ENCODE measurements around the gene MACROD2.

MACROD2 gene

DNA sequence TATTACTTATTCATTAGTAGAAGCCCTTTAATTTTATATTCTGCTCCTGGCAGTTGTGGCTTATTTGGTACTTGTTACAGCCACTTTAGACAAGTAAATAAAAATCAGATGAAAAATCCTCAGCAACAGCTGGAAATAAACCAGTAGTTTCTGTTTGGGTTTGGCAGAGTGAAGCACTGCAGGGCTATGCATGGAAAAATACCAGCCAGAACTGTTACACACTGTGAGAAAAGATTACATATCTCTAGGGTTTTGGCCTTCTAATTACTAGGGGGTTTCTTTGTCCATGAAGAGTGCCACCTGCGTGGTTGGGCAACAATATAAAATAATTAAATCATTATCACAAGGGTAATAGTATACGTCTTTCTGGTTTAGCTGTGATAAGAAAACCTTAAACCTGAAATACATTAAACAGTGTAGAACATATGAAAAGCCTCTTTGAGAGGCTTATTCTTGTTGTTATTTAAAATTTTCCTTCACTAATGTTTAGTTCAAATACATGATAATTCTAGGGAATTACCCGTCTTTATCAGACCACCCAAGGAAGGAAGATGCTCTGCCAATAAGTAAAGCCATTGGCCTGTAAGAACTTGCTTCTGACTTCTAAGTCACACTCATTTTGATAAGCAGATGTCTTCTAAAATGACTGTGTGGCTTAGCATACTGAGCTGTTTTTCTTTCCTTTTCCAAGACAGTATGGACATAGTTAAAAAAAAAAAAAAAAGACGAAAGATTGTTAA lies 662.1 kb downstream of the MACROD2 start:
- H3K4me3 ChIP-seq (ENCODE audit: low read depth, low read length) = no peak overlapping the region
- TF ChIP-seq, protein P1, sequence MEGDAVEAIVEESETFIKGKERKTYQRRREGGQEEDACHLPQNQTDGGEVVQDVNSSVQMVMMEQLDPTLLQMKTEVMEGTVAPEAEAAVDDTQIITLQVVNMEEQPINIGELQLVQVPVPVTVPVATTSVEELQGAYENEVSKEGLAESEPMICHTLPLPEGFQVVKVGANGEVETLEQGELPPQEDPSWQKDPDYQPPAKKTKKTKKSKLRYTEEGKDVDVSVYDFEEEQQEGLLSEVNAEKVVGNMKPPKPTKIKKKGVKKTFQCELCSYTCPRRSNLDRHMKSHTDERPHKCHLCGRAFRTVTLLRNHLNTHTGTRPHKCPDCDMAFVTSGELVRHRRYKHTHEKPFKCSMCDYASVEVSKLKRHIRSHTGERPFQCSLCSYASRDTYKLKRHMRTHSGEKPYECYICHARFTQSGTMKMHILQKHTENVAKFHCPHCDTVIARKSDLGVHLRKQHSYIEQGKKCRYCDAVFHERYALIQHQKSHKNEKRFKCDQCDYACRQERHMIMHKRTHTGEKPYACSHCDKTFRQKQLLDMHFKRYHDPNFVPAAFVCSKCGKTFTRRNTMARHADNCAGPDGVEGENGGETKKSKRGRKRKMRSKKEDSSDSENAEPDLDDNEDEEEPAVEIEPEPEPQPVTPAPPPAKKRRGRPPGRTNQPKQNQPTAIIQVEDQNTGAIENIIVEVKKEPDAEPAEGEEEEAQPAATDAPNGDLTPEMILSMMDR (IDR thresholded peaks at IDR 0.05; ENCODE audit: borderline replicate concordance, insufficient read depth, low read depth, low read length) = no peak

GRCh38 chr20:14664101-14664500 lies 668.8 kb downstream of the MACROD2 start:
- TF ChIP-seq, protein P1 (IDR thresholded peaks at IDR 0.05; ENCODE audit: borderline replicate concordance, insufficient read depth, low read depth, low read length) = no peak

GRCh38 chr20:14666696-14667095 lies 671.4 kb downstream of the MACROD2 start:
- H3K4me3 ChIP-seq (ENCODE audit: low read depth, low read length) = no peak overlapping the region
- TF ChIP-seq, protein P1 (IDR thresholded peaks at IDR 0.05; ENCODE audit: borderline replicate concordance, insufficient read depth, low read depth, low read length) = no peak

More at GRCh38 chr20:14664101-14664500, 668.8 kb downstream of the MACROD2 start:
- H3K4me3 ChIP-seq (ENCODE audit: low read depth, low read length) = no peak overlapping the region

DNA sequence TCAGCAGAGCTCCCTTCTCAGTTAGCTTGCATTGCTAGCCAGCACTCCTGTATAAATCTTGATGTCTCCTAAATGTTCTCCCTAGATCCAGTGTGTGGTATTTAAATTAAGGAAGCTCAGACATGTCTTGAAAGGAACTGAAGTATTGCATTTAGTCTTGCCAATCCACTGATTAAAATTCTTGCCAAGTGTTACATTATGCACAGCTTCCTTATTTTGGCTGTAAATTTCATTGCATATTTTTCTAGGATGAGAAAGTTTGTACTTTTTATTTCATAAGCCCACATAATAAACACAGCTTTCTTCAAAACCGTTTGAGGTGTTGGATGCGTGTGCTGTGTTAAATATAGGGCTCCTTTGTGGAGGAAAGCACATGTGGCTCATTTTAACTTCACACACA lies 671.9 kb downstream of the MACROD2 start:
- TF ChIP-seq, protein P1 (IDR thresholded peaks at IDR 0.05; ENCODE audit: borderline replicate concordance, insufficient read depth, low read depth, low read length) = no peak
- no peak overlapping the region for H3K4me3 ChIP-seq (ENCODE audit: low read depth, low read length)

DNA sequence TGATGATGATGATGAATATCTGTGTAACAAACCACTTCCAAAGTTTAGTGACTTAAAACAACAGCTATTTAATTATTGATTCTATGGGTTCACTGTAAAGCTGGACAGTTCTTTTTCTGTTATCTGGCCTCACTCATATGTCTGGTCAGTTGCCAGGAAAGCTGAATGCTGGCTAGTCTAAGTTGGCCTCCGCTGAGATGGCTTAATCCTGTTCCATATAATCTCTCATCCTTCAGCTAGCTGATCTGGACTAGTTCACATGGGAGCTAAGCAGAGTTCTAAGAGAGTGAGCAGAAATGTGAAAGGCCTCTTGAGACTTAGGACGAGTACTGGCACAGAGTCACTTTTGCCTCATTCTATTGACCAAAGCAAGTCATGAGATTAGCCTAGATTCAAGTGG lies 676.8 kb downstream of the MACROD2 start:
- TF ChIP-seq, protein P1 (IDR thresholded peaks at IDR 0.05; ENCODE audit: borderline replicate concordance, insufficient read depth, low read depth, low read length) = no peak
- H3K4me3 ChIP-seq (ENCODE audit: low read depth, low read length) = no peak overlapping the region

DNA sequence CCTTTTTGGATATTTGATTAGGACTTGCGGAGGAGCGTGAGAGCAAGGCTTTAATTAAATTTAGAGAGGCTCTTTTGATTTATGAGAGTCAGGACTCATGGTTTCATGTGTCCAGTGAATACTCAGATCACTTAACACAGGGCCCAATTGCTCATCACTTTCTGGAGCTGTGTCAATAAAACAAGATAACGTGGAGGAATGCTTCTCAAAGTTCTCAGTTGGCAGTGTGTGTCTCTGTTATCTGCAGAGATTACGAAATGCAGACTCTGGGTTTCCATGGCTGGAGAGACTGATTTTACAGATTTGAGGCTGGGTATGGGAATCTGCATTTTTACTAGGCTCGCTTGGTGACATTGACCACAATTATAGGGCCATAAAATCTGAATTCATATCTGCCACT lies 677.8 kb downstream of the MACROD2 start:
- H3K4me3 ChIP-seq (ENCODE audit: low read depth, low read length) = no peak overlapping the region
- TF ChIP-seq, protein P1 (IDR thresholded peaks at IDR 0.05; ENCODE audit: borderline replicate concordance, insufficient read depth, low read depth, low read length) = no peak

- TF ChIP-seq, protein P1 (IDR thresholded peaks at IDR 0.05; ENCODE audit: borderline replicate concordance, insufficient read depth, low read depth, low read length) = no peak
These were observed 682.1 kb downstream of the MACROD2 start for GRCh38 chr20:14677455-14677854.

More at GRCh38 chr20:14677455-14677854, 682.1 kb downstream of the MACROD2 start:
- H3K4me3 ChIP-seq (ENCODE audit: low read depth, low read length) = no peak overlapping the region

Data from GM12875 (cell line).